SJCRH30 (cell line): ENCODE results near the gene GDF3. TPM values are rescaled to one million over a fixed set of nuclear protein-coding genes. Genes with fewer than 3 reads are reported as not detected.
"Not testable (repeated sequence)": the region's sequence is repeated elsewhere in the genome, so short reads cannot be mapped to it uniquely, and the experiment has no call there.

Experiments used
- DNase-seq, 2 experiments: peaks; one replicate each; pipeline ENCODE4 v3.0.0-alpha.2; 2015 to 2020
- H3K27ac ChIP-seq: fragments of 250-450 bp; sonication (Bioruptor Pico); 2 replicates; pipeline ENCODE4 v1.5.1; 2020; ENCODE audit warnings: mild to moderate bottlenecking, moderate library complexity
- H3K27me3 ChIP-seq: fragments of 250-450 bp; sonication (Bioruptor Pico); 2 replicates; pipeline ENCODE4 v1.5.1; 2020; ENCODE audit warnings: mild to moderate bottlenecking, moderate library complexity
- H3K36me3 ChIP-seq: fragments of 250-450 bp; sonication (Bioruptor Pico); 2 replicates; pipeline ENCODE4 v1.5.1; 2020; ENCODE audit warnings: mild to moderate bottlenecking, moderate library complexity
- H3K4me1 ChIP-seq: fragments of 250-450 bp; sonication (Bioruptor Pico); 2 replicates; pipeline ENCODE4 v1.5.1; 2020; ENCODE audit warnings: mild to moderate bottlenecking, moderate library complexity
- H3K4me3 ChIP-seq: fragments of 250-450 bp; sonication (Bioruptor Pico); 2 replicates; pipeline ENCODE4 v1.5.1; 2020; ENCODE audit warnings: mild to moderate bottlenecking, moderate library complexity
- H3K9me3 ChIP-seq: fragments of 250-450 bp; sonication (Bioruptor Pico); replicated peaks from 2 replicates; pipeline ENCODE4 v1.5.1; 2020; ENCODE audit warnings: mild to moderate bottlenecking, moderate library complexity
- total RNA-seq: library from RNA; depleted of rRNA; stranded (reverse); fragments of >200 nt; shearing (Covaris generic); gene quantifications from 2 replicates; pipeline ENCODE4 v1.2.3, GENCODE V29; 2014; rRNA removed

The GDF3 gene
- total RNA-seq = not detected in 2 replicates

- no peaks in the 10 kb centered on the region for H3K36me3 ChIP-seq
- no peaks in the 10 kb centered on the region for H3K9me3 ChIP-seq
- H3K27me3 ChIP-seq = no peaks in the 10 kb centered on the region
- H3K4me3 ChIP-seq = no peak within 1 kb of the TSS
- no peak within 1 kb of the TSS for H3K27ac ChIP-seq
- DNase-seq = no peak
- no peaks in the 10 kb centered on the region for H3K4me1 ChIP-seq
Measured at GRCh38 chr12:7695566-7696197, at the start of gene GDF3. Gene GDF3, minus strand, starts transcription at chr12:7695775. Its CDS starts 47 bp downstream, at chr12:7695728.

DNA sequence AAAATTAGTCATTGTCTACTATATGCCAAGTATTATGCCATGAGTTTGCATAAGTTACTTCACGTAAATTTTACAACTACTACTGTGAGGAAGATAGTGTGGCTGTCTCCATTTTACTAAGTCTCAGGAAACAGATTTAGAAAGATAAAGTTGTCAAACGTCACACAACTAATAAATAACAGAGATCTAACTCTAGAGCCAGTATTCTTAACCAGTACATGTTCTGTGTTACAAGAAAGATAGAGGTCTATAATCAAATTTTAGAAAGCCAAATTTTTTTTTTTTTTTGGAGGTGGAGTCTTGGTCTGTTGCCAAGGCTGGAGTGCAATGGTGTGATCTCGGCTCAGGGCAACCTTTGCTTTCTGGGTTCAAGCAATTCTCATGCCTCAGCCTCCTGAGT is 37.4 kb upstream of the GDF3 start:
- DNase-seq = no peak
- no peaks in the 10 kb centered on the region for H3K9me3 ChIP-seq
- no peaks in the 10 kb centered on the region for H3K36me3 ChIP-seq
- no peaks in the 10 kb centered on the region for H3K4me1 ChIP-seq
- H3K27ac ChIP-seq = no peak overlapping the region
- no peak overlapping the region for H3K4me3 ChIP-seq
- no peaks in the 10 kb centered on the region for H3K27me3 ChIP-seq

DNA sequence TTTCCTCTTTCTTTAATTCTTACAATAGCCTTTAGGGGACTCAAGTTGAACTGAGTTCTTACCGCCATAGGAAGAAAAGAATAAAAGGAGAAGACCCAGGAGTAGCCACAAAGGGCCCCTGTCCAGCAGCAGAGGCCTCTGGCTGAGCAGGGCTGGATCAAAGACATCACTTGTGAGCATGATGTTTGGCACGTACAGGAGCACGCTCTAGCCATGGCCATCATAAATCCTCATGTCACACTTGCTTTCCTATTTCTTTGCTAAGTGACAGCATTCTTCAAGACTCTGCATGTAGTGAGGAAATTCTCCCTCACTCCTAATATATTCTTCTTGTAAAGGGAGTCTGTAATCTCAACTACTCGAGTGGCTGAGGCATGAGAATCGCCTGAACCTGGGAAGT is 35.9 kb upstream of the GDF3 start:
- DNase-seq = no peak
- H3K4me3 ChIP-seq = no peak overlapping the region
- no peak overlapping the region for H3K27ac ChIP-seq
- no peaks in the 10 kb centered on the region for H3K4me1 ChIP-seq
- H3K36me3 ChIP-seq = no peaks in the 10 kb centered on the region
- no peaks in the 10 kb centered on the region for H3K27me3 ChIP-seq
- no peaks in the 10 kb centered on the region for H3K9me3 ChIP-seq

GRCh38 chr12:7730984-7731383 is 35.4 kb upstream of the GDF3 start:
- not testable (repeated sequence) for DNase-seq, H3K4me3 ChIP-seq, H3K9me3 ChIP-seq, H3K27me3 ChIP-seq, H3K4me1 ChIP-seq, H3K27ac ChIP-seq, H3K36me3 ChIP-seq

DNA sequence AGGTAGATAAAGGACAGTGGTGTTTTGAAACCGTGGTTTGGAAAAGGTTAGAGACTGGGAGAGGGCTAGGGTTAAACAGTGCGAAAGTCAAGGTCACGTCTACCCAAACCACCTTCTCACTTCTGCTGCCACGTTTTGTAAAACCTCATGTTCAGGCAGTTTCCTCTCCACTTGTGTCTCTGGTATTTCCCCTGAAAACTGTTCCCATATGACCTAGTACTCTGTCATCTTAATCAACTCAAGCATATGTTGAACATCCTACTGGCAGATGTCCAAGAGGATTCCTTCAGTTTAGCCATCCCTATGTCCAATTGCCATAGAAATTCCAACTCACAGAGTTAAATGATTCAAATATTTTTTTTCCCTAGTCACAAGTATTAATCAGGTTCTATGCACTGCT is 34.2 kb upstream of the GDF3 start:
- no peaks in the 10 kb centered on the region for H3K4me1 ChIP-seq
- no peak overlapping the region for H3K4me3 ChIP-seq
- H3K27me3 ChIP-seq = no peaks in the 10 kb centered on the region
- no peak overlapping the region for H3K27ac ChIP-seq
- H3K9me3 ChIP-seq = no peaks in the 10 kb centered on the region
- H3K36me3 ChIP-seq = no peaks in the 10 kb centered on the region
- no peak for DNase-seq

- H3K36me3 ChIP-seq = no peaks in the 10 kb centered on the region
- no peaks in the 10 kb centered on the region for H3K4me1 ChIP-seq
- H3K4me3 ChIP-seq = no peak overlapping the region
Measured at GRCh38 chr12:7723926-7724325, 28.4 kb upstream of the GDF3 start.

DNA sequence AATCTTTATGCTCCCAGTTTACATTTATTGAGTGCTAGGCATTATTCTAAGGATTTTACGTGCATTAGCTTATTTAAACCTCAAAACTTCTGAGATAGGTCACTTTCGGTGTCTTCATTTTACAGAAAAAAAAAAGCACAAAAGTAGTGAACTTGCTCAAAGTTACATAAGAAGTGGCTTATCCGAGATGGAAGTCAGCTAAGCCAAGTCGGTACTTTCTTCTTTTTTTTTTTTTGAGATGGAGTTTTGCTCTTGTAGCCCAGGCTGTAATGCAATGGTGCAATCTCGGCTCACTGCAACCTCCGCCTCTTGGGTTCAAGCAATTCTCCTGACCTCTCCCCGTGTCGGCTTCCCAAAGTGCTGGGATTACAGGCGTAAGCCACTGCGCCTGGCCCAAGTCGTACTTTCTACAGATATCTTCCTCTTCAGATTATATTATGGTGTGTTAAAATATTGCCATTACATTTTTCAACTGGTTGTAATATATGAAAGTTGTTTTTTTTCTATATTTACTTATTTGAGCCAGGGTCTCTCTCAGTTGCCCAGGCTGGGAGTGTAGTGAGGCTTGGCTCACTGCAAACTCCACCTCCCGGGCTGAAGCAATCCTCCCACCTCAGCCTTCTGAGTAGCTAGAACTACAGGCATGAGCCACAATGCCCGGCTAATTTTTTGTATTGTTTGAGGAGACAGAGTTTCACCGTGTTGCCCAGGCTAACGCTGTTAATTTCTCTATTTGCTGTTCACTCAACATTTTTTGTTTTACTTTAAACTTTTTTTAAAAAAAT is 24.6 kb upstream of the GDF3 start:
- DNase-seq = no peak
- H3K4me3 ChIP-seq = no peak overlapping the region
- H3K27me3 ChIP-seq = no peaks in the 10 kb centered on the region
- H3K36me3 ChIP-seq = no peaks in the 10 kb centered on the region
- H3K27ac ChIP-seq = no peak overlapping the region
- H3K4me1 ChIP-seq = no peaks in the 10 kb centered on the region
- H3K9me3 ChIP-seq = no peaks in the 10 kb centered on the region

More at GRCh38 chr12:7723926-7724325, 28.4 kb upstream of the GDF3 start:
- no peaks in the 10 kb centered on the region for H3K27me3 ChIP-seq
- no peaks in the 10 kb centered on the region for H3K9me3 ChIP-seq
- DNase-seq = no peak
- H3K27ac ChIP-seq = no peak overlapping the region

GRCh38 chr12:7716381-7716780 is 20.8 kb upstream of the GDF3 start:
- DNase-seq = no peak
- H3K36me3 ChIP-seq = no peaks in the 10 kb centered on the region
- no peaks in the 10 kb centered on the region for H3K4me1 ChIP-seq
- H3K4me3 ChIP-seq = no peak overlapping the region
- H3K27me3 ChIP-seq = no peaks in the 10 kb centered on the region
- H3K27ac ChIP-seq = no peak overlapping the region
- H3K9me3 ChIP-seq = no peaks in the 10 kb centered on the region

DNA sequence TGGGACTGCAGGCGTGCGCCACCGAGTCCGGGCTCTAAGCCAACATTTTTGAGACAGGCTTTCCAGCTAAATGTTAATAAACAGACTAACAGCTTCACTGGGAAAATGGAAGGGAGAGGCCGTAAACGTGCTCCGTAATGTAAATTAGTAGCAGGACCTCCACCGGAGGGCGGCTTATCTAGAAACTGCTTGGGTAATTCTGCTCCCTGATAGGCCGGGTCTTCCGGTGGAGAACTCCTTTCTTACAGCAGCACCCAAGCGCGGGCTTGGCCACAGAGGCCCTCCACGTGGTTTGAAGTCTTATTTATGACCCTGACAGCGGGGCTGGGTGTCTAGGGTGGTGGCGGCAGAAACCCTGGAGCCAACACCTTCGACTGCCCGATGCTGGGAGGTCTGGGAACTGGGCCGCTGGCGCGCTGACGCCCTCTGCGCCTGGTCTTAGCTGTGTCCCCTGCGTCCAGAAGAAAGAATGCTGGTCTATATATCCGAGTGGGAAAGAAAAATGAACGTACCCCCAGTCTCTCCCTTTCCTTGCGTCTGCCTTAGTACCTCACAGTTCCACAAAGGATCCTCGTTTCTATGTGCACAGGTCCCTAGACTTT is 17.4 kb upstream of the GDF3 start:
- DNase-seq = no peak
- H3K4me1 ChIP-seq = no peaks in the 10 kb centered on the region
- H3K36me3 ChIP-seq = no peaks in the 10 kb centered on the region
- no peaks in the 10 kb centered on the region for H3K9me3 ChIP-seq
- H3K27me3 ChIP-seq = no peaks in the 10 kb centered on the region
- H3K4me3 ChIP-seq = no peak overlapping the region
- H3K27ac ChIP-seq = no peak overlapping the region

DNA sequence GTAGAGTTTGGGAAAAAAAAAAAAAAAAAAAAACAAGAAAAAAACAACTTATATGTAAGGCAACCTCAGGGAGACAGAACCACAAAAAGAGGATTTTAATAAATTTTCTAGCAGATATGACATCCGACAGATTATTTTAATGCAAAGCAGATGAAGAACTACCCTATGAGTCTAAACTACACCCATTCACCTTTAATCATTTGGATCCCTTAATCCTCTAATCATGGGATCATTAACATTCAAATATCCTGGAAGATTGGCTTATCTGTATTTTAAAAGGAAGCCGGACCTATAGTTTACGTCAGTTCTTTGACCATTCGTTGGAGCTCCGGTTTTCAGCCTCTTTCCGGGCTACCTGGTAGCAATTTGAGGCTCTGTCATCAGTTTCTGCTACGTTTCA is 15.6 kb upstream of the GDF3 start, which contains the start of gene DPPA3:
Gene DPPA3 (plus strand): TSS at position 301 of the 400 bp plus-strand sequence. CDS start 138 bp downstream, outside the sequence.
- no peak for DNase-seq
- H3K27ac ChIP-seq = no peak within 1 kb of the TSS
- H3K36me3 ChIP-seq = no peaks in the 10 kb centered on the region

GRCh38 chr12:7709969-7710675 is 14.5 kb upstream of the GDF3 start:
- no peaks in the 10 kb centered on the region for H3K4me1 ChIP-seq
- H3K27ac ChIP-seq = no peak overlapping the region
- no peak overlapping the region for H3K4me3 ChIP-seq
- H3K9me3 ChIP-seq = no peaks in the 10 kb centered on the region
- DNase-seq = no peak
- no peaks in the 10 kb centered on the region for H3K27me3 ChIP-seq
- H3K36me3 ChIP-seq = no peaks in the 10 kb centered on the region

More for the DNA sequence above, 15.6 kb upstream of the GDF3 start, which contains the start of gene DPPA3:
- Histone ChIP-seq H3K4me3 (no peak within 1 kb of the TSS), H3K9me3 (no peaks in the 10 kb centered on the region), H3K27me3 (no peaks in the 10 kb centered on the region), H3K4me1 (no peaks in the 10 kb centered on the region)

DNA sequence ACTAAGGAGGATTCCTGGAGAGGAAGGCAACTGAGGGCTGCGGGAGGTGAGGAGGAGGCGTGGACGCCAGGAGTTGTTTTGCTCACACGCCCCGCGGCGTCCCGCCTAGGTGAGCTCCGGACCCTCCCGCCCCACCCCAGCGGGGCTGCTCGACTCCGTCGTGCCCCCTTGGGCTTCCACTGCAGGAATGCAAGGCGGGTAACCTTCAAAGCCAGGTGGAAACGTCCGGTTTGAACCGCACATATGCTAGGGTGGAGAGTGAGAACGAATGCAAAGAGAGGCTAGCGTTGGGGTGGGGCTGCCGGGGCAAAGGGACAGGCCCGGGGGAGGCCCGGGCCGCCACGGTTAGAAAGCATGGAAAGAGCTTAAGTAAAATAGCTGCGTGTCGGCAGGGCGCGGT is 10.3 kb upstream of the GDF3 start:
- H3K4me3 ChIP-seq = no peak overlapping the region
- no peaks in the 10 kb centered on the region for H3K9me3 ChIP-seq
- H3K4me1 ChIP-seq = no peaks in the 10 kb centered on the region
- no peak for DNase-seq
- no peaks in the 10 kb centered on the region for H3K27me3 ChIP-seq
- no peaks in the 10 kb centered on the region for H3K36me3 ChIP-seq
- no peak overlapping the region for H3K27ac ChIP-seq

- Histone ChIP-seq H3K4me1 (no peaks in the 10 kb centered on the region), H3K9me3 (no peaks in the 10 kb centered on the region), H3K4me3 (no peak overlapping the region), H3K27ac (no peak overlapping the region), H3K27me3 (no peaks in the 10 kb centered on the region), H3K36me3 (no peaks in the 10 kb centered on the region)
- no peak for DNase-seq
Measured at GRCh38 chr12:7695237-7695560, 376 bp downstream of the GDF3 start.

DNA sequence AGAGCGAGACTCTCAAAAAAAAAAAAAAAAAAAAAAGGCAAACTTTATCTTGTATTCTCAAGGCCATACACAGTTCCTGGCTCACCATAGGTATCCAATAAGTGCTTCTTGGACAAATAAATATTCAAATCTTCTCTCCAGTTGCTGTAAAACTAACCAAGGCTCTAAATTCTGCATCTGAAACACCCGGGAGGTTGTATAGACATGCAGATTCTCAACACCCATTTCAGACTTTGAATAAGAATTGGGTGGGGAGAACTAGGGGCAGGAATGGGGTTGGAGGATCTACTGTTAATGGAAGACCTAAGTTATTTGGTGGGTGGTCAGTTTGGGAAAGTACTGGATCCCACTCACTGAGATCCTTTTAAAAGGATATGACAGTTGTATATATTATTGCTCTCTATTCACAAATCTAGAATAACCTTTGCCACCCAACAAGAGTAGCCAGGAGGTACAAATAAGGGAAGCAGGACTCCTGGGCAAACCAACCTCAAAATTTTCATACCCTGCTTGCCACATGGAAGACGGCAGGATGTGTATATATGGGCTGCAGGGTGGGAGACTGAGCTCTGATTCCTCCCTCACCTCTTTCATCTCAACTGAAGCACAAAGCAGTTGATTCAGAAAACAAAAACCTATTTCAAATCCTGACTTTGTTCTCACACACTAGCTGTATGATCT is 879 bp downstream of the GDF3 start:
- H3K4me3 ChIP-seq = no peak overlapping the region
- no peaks in the 10 kb centered on the region for H3K27me3 ChIP-seq
- no peaks in the 10 kb centered on the region for H3K4me1 ChIP-seq
- H3K27ac ChIP-seq = no peak overlapping the region
- H3K36me3 ChIP-seq = no peaks in the 10 kb centered on the region
- no peaks in the 10 kb centered on the region for H3K9me3 ChIP-seq
- no peak for DNase-seq
